ENCODE measurements around the gene HIP1R.
A peak's percentile ranks its signal among the peaks of the same experiment; 100 is the strongest.

HIP1R gene

DNA sequence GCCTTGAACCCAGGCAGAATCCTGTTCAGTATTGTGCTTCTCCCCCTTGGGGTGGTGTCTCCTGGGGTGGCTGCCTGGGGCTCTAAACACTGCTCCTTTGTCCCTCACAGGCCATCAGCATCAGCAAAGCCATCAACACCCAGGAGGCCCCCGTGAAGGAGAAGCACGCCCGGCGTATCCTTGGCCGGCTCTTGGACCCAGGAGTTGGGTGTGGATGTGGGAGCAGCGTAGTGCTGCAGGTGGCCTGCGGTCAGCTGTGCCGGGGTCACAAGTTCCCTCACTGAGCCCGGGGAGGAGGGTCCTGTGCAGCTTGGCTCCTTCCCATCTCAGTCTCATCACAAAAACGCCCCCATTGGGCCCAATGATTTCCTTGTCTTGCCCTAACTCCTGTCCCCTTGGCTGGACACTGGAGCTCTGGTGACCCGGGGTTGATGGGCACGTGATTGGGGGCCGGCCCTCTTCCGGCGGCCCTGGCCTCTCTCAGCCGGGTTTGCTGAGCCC is 12.7 kb downstream of the HIP1R start:
- DNase-seq, result no peak

DNA sequence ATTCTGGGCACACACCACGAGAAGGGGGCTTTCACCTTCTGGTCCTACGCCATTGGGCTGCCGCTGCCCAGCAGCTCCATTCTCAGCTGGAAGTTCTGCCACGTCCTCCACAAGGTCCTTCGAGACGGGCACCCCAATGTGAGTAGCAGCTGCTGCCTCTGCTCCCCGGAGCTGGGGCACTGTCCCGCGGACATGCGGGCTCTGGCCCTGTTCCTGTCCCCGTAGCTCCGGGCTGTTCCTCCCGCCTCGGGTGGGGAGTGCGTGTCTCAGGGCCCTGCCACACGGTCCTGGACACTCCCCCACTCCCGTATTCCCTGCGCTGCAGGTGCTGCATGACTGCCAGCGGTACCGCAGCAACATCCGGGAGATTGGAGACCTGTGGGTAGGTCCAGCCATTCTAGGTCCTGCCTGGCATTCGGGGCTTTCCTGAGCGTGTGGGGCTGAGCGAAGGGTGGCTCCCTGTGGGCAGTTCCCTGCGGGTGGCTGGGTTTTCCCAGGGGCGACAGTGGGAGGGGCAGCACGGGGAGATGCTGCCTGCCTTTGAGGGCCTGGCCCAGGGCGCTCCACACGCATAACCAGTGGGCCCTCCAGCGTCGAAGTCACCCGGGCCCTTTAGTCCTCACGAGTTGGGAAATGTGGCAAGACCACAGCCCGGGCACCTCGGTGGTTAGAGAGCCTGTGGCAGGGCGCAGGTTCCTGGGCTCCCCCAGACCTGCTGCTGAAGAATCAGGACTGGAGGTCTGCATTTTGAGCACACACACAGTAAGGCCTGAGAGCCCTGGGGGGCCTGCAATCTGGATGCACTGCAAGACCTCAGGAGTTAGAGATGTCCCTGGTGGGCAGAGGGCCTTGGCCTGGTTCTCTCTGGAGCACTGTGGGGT is 13.5 kb downstream of the HIP1R start:
- no peak for DNase-seq

DNA sequence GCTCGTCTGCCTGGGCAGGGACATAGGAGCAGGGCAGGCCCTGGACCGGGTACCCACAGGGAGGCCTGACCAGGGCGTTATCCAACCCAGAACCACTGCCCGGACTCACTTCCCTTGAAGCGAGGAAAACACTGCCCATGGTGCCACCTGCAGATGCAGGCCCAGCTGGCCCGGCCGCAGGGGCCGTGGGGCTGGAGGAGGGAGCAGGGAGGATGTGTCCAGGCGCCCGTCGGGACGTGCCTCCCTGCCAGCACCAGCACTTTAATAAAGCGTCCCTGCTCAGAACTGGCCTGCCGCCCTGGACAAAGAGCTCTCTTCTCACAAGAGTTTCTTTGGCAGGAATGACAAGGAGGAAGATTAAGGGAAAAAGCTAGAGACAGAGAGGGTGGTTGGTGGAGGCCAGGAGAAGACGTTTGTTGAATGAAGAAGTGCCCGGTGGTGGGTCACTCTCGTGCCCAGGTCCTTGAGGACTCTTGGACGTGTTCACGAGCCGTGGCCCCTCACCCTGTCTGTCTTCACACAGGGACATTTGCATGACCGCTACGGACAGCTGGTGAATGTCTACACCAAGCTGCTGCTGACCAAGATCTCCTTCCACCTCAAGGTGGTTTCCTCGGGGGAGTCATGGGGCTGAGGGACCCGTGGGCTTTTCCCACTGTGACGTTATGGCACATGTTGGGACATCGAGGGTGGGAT is 14.2 kb downstream of the HIP1R start:
- DNase-seq, result no peak

DNA sequence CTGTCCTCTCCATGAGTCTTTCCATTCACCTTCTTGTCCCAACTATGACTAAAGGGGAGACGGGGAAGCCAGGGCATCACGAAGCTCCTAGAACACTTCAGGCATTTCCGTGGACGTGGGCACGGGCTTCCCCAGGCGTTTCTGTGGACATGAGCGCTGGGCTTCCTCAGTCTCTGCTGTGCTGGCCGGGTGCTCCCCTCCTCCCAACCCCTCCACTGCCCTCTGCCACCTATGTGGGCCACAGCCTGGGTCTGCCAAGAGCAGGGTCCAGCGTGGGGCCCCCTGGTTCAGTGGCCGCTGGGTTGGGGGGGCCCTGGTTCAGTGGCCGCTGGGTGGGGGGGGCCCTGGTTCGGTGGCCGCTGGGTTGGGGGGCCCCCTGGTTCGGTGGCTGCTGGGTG is 14.8 kb downstream of the HIP1R start:
- no peak for DNase-seq

DNA sequence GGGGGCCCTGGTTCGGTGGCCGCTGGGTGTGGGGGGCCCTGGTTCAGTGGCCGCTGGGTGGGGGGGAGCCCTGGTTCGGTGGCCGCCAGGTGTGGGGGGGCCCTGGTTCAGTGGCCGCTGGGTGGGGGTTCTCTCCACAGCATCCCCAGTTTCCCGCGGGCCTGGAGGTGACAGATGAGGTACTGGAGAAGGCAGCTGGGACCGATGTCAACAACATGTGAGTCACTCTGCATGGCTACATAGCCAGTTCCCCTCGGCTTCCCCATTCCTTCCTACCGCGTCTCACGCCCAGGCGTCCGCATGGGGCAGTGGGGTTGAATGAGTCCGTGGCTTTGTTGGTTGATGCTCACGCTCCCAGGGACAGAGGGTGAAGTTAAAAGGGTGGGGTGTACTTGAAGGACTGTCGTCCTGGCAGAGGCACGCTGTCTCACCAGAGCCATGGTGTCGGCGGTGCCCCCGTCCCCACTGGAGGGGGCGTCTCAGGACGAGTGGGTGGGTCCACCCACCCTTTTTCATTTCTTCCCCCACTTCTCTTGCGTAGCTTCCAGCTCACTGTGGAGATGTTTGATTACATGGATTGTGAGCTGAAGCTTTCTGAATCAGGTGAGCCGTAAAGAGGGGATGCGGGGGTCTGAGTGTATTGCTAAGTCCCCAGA is 15.6 kb downstream of the HIP1R start:
- peak; percentile 51 for DNase-seq

DNA sequence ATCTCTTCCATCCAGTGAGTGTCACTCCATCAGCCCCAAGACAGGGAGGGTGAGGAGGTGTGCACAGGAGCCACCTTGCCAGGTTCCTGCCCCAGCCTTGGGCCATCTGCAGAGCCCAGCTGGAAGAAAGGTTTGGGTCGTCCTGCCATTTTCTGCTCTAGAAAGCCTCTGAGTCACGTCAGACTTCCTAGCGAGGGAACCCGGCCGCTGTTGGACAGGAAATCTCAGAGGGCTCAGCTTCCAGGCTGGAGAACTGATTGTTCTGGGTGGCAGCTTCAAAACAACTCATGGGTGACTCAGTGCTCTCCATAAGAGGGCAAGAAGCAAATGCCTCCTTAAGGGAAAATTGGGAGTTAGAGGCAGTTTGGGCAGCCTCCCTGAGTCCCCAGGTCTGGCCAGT is 16.6 kb downstream of the HIP1R start:
- DNase-seq, result peak; percentile 63

DNA sequence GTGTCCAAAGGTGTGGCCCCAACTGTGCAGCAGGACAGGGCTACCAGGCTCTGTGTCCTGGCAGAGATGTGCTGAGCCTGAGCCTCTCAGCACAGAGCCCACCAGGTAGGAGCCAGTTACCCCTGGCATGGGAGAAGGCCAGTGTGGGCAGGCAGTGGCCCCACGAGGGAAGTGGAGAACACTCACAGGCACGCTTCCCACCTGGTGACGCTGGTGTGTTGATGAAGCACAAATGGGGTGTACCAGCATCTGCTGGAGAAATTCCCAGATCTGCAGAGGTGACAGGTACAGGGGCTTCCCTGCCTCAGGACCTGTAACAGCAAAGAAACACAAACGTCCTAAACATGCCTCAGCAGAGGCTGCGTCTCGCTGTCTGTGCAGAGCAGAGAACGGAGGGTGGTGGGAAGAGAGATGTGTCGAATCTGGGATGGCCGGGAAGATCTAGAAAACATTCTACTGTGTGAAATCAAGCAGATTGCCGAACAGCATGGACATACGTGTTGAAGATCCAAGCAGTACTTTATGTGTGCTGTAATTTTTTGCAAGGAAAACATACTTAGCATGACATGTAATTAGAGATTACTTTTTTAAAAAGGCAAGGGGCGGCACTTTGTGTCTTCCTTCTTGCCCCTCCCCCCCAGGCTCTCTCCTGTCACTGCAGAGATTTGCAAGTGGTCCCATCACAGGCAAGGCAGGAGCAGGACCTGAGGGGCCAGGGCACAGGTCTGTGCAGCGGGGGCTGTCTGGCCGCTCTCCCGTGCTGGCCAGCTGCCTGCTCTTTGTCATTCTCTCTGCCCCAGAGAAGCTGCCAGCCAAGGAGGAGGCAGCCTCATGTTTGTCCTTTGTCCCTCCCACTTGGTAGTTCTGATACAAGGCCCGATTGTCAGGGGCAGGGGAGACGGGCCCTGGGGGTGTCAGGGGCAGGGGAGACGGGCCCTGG is 17.3 kb downstream of the HIP1R start:
- DNase-seq, result no peak

DNA sequence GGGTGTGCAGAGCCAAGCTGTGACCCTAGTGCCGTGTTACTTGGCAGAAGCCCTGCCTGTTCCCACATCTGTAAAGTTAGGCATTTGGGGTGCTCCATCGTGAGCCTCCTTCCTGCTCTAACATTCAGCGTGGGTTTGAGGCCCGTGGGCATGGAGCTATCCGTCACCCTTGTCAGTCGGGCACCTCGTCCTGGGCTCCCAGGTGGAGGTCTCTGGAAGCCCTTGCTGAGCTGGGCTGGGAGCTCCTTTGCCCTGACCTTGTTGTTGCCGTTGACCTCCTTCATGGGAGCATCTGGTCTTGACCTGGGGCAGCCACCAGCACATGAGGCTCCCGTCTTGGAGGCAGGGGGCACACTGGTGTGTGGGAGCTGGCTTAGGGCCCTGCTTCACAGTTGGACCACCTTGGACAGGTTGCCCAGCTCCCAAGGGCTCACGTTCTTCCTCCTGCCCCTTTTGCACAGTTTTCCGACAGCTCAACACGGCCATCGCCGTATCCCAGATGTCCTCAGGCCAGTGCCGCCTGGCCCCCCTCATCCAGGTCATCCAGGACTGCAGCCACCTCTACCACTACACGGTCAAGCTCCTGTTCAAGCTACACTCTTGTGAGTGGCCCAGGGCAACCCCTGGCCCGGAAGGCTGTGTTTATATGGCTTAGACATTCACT is 18.5 kb downstream of the HIP1R start:
- DNase-seq, result no peak

DNA sequence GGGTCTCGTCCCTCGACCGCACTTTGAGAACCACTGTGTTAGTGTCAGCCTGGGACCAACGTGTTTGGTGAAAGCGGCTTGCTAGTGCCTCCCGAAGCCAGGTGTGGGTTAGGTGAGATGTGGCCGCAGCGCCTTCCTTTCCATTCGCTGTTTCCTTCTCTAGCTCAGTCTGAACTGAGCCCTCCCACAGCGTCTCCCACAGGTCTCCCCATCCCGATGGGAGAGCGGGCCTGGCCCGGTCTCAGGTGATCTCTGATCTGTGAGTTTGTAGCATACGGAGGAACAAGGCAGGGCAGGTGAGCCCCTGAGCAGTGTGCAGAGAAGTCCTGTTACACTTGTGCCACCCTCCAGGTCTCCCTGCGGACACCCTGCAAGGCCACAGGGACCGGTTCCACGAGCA is 19.3 kb downstream of the HIP1R start:
- DNase-seq, result no peak

DNA sequence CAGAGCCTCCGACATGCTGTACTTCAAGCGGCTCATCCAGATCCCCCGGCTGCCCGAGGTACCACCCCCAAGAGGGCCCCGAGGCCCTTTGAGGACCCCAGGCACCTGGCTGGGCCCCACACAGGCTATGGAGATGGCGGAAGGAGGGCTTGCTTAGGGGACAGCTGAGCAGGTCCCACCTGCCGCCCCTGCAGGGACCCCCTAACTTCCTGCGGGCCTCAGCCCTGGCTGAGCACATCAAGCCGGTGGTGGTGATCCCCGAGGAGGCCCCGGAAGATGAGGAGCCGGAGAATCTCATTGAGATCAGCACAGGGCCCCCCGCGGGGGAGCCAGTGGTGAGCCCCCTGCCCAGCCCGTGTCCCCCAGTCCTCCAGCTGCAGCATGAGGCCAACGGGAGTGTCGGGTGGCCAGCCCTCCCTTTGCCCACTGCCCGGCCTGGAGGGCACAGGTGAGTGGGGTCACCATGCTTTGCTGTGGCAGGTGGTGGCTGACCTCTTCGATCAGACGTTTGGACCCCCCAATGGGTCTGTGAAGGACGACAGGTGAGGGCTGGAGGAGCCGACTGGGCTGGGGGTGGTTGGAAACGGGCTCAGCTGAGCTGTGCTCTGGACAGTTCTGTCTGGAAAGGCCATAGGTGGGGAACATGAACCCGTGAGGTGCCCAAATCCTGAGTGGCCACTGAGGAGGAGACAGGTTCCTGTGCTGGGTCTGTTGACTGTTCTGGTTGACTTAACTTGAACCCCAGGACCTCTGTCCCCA is 20.0 kb downstream of the HIP1R start:
- DNase-seq, result no peak

DNA sequence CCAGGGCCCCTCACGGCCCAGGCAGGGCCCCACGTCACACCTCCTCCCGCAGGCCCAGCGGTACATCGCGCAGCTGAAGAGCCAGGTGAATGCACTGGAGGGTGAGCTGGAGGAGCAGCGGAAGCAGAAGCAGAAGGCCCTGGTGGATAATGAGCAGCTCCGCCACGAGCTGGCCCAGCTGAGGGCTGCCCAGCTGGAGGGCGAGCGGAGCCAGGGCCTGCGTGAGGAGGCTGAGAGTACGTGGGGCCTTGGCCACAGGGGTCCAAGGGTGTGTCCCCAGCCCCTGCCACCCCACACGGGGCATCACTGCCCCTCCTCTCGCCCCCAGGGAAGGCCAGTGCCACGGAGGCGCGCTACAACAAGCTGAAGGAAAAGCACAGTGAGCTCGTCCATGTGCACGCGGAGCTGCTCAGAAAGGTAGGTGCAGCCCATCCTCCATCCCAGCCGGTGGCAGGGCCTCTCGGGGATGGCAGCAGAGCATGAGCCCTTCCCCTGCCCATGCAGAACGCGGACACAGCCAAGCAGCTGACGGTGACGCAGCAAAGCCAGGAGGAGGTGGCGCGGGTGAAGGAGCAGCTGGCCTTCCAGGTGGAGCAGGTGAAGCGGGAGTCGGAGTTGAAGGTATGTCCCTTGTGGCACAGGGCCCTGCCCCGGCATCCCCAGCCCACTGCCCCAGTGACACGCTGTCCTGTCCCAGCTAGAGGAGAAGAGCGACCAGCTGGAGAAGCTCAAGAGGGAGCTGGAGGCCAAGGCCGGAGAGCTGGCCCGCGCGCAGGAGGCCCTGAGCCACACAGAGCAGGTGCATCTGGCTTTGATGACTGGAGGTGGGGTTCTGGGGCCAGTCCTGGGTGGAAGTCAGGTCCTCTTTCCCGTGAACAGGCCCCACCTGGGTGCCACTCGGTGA is 20.9 kb downstream of the HIP1R start:
- DNase-seq, result peak; percentile 99

DNA sequence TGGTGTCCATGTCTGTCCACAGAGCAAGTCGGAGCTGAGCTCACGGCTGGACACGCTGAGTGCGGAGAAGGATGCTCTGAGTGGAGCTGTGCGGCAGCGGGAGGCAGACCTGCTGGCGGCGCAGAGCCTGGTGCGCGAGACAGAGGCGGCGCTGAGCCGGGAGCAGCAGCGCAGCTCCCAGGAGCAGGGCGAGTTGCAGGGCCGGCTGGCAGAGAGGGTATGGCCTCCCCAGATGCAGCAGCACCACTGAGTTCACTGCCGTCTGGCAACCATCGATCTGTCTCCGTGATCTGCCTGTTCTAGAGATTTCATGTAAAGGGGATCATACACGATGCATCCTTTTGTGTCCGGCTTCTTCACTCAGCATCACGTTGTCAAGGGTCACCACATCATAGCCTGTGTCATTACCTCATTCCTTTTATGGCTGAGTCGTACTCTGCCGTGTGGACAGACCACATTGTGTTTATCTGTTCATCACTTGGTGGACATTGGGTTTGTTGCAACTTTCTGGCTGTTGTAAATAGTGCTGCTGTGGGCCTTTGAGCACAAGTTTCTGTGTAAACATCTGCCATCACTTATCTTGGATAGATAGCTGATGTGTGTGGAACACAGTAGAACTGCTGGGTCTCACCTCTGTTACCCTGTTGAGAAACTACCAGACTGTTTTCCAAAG is 21.9 kb downstream of the HIP1R start:
- peak; percentile 82 for DNase-seq

DNA sequence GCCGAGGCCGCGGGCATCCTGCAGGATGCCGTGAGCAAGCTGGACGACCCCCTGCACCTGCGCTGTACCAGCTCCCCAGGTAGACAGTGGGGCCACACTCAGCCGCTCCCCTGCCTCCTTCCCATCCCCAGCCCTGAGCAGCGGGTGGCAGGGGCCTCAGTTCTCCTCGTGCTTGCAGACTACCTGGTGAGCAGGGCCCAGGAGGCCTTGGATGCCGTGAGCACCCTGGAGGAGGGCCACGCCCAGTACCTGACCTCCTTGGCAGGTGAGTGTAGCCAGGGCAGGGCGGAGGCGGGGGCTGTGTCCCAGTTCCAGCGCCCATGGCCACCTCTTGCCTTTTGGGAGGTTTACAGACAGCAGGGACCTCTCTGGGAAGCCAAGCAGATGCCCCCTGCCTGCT is 22.9 kb downstream of the HIP1R start:
- no peak for DNase-seq

DNA sequence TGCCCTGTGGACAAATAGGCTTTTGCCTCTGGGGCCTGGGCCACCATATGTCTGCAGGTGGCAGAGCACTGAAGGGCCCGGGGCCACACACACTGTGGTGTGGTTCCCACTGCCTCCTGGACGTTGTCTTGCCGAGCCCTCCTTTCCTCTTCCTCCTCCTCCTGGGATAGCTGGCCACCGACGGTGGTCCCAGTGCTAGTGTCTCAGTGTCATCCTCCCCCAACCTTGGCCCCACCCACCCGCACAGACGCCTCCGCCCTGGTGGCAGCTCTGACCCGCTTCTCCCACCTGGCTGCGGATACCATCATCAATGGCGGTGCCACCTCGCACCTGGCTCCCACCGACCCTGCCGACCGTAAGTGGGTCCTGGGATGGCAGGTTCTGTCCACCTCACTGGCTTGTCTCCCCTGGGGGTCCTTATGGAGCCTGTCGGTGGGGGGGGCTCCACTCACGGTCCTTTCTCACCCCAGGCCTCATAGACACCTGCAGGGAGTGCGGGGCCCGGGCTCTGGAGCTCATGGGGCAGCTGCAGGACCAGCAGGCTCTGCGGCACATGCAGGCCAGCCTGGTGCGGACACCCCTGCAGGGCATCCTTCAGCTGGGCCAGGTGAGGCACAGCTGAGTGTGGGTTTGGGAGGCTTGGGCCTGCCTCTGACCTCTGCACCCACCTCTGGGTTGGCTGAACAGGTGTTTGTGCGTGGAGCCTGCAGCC is 23.5 kb downstream of the HIP1R start:
- DNase-seq, result no peak

DNA sequence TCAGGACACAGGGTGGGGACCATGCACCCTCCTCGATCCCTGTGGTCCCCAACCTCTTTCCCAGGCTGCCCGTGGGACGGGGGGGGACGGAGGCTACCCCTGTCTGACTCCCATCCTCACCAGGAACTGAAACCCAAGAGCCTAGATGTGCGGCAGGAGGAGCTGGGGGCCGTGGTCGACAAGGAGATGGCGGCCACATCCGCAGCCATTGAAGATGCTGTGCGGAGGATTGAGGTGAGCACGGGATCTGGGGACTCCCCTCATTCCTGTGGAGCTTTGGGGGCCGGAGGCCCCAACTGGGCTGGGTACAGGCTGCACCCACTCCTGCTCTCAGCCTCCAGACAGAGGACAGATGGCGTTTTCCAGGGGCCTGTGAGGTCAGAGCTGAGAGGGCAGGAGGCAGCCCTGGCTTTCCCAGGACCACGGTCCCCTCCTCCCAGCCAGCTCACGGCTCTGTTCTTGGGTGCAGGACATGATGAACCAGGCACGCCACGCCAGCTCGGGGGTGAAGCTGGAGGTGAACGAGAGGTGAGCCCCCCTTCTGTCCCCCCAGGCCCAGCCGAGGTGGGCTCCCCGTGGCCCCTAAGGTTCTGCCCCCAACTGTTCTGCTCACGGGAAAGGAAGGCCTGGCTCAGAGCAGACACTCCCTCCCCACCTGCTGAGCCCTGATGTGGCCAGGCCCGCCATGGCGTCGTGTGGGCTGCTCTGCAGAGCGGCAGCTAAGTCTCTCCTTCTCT is 24.2 kb downstream of the HIP1R start:
- peak; percentile 53 for DNase-seq

DNA sequence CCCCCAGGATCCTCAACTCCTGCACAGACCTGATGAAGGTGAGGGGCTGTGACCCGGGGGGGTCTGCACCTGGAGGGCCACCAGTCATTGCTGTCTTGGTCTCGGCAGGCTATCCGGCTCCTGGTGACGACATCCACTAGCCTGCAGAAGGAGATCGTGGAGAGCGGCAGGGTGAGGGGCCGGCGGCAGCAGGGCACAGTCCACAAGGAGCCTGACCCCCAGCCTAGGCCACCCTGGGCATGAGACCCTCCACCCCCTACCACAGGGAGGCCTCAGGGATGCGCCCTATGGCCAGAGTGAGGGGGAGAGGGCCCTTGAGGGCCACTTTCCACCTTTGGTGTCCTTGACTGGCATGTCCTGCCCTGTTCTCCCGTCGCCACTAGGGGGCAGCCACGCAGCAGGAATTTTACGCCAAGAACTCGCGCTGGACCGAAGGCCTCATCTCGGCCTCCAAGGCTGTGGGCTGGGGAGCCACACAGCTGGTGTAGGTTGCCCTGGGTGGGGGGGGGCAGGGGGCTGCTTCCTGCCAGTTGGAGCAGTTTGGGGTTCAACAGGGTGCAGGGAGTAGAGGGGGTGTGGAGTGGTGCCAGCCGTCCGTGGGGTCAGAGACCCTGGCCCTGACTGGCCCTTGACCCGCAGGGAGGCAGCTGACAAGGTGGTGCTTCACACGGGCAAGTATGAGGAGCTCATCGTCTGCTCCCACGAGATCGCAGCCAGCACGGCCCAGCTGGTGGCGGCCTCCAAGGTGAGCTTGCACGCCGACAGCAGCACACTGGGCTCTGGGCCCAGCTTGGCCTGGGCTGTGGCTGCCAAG is 25.0 kb downstream of the HIP1R start:
- DNase-seq, result peak; percentile 89

Measured in DMS53 (cell line).